ENCODE results near the gene MITF. TPM values are rescaled to one million over a fixed set of nuclear protein-coding genes. Genes with fewer than 3 reads are reported as not detected.

The MITF gene
- total and polyA plus RNA-seq, 4 donors, result 0.91 to 2.9 (median 2.3) TPM

DNA sequence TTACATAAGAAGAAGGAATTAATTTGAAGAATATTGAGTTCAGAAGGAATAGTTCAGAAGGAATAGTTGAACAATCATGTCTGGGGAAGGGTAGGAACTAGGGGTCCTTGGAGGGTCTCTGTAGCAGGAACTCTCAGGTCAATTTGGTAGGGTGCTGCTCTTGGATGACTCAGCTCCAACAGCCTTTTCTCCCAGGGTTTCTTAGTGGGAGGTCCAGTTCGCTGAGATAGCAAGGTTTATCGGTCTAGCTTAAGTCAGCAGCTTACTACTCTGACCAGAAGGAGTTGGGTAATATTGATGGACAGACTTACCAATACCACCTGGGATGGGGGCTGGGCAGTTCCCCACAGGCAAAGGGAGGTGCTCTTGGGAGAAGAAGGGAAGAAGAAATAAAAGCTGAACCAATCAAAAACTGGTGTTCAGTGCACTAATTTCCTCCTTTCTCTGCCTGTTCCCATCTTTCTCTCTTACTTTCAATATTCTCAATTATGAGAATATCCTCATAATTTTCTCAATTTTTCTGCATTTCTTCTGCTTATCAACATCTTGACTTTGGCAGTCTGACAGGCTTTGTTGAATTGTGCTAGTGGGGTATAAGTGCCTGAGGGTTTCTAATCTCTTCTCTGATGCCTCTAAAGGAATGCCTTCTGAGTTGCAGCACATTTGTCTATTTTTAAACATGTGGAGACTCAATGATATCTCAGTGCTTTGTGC lies 14.4 kb upstream of the MITF start:
- H3K9ac ChIP-seq (ENCODE audit: low read depth in 1 of 2, low read length in 2 of 2), result no peak overlapping the region
- DNase-seq (ENCODE audit: low spot score), result peak; percentile 52
- WGBS, result 74% methylated on average over 2 of the region's 2 CpGs
- H3K4me1 ChIP-seq (ENCODE audit: control insufficient read depth in 4 of 4, insufficient read depth in 4 of 4, low read length in 3 of 4), result no peaks in the 10 kb centered on the region
- peaks cover 0 to 2% (median 0%) of the 10 kb centered on the region in 4 donors for H3K27me3 ChIP-seq (ENCODE audit: control insufficient read depth in 4 of 4, insufficient read depth in 4 of 4, low read length in 3 of 4)
- no peak overlapping the region for H3K4me3 ChIP-seq (ENCODE audit: low read depth in 1 of 3, low read length in 3 of 3)
- no peaks in the 10 kb centered on the region for H3K36me3 ChIP-seq (ENCODE audit: control insufficient read depth in 4 of 4, insufficient read depth in 3 of 4, low read depth in 1 of 4, low read length in 3 of 4)
- H3K27ac ChIP-seq (ENCODE audit: low read depth in 1 of 2, low read length in 2 of 2), result no peak overlapping the region
- H3K9me3 ChIP-seq (ENCODE audit: control insufficient read depth in 4 of 4, low read length in 3 of 4), result no peaks in the 10 kb centered on the region
- no peak for TF ChIP-seq JUND (IDR thresholded peaks at IDR 0.05)

- Histone ChIP-seq H3K4me3 (ENCODE audit: low read depth in 1 of 3, low read length in 3 of 3) (no peak overlapping the region), H3K27me3 (ENCODE audit: control insufficient read depth in 4 of 4, insufficient read depth in 4 of 4, low read length in 3 of 4) (peaks cover 0 to 2% (median 0%) of the 10 kb centered on the region in 4 donors), H3K27ac (ENCODE audit: low read depth in 1 of 2, low read length in 2 of 2) (no peak overlapping the region), H3K4me1 (ENCODE audit: control insufficient read depth in 4 of 4, insufficient read depth in 4 of 4, low read length in 3 of 4) (no peaks in the 10 kb centered on the region), H3K9ac (ENCODE audit: low read depth in 1 of 2, low read length in 2 of 2) (no peak overlapping the region), H3K36me3 (ENCODE audit: control insufficient read depth in 4 of 4, insufficient read depth in 3 of 4, low read depth in 1 of 4, low read length in 3 of 4) (no peaks in the 10 kb centered on the region), H3K9me3 (ENCODE audit: control insufficient read depth in 4 of 4, low read length in 3 of 4) (no peaks in the 10 kb centered on the region)
- TF ChIP-seq EGR1 (IDR thresholded peaks at IDR 0.05; ENCODE audit: low read depth in 2 of 2) (no peak), JUND (IDR thresholded peaks at IDR 0.05) (no peak), TAF1 (conservative IDR thresholded peaks at IDR 0.05) (no peak), HNF4G (IDR thresholded peaks at IDR 0.05) (no peak), HNF4A (conservative IDR thresholded peaks at IDR 0.05) (no peak), SP1 (IDR thresholded peaks at IDR 0.05) (no peak), RXRA (IDR thresholded peaks at IDR 0.05) (no peak), YY1 (IDR thresholded peaks at IDR 0.05) (no peak), FOXA1 (IDR thresholded peaks at IDR 0.05) (no peak), GABPA (IDR thresholded peaks at IDR 0.05 in 1 of 2, conservative IDR thresholded peaks at IDR 0.05 in 1 of 2) (no peak), FOXA2 (IDR thresholded peaks at IDR 0.05) (no peak), RAD21 (IDR thresholded peaks at IDR 0.05) (no peak), NR2F2 (IDR thresholded peaks at IDR 0.05) (no peak), CTCF (IDR thresholded peaks at IDR 0.05; ENCODE audit: low read depth, low read length, missing input control) (no peak), MAX (IDR thresholded peaks at IDR 0.05) (no peak), ATF3 (IDR thresholded peaks at IDR 0.05) (no peak)
- TF ChIP-seq, protein P1, sequence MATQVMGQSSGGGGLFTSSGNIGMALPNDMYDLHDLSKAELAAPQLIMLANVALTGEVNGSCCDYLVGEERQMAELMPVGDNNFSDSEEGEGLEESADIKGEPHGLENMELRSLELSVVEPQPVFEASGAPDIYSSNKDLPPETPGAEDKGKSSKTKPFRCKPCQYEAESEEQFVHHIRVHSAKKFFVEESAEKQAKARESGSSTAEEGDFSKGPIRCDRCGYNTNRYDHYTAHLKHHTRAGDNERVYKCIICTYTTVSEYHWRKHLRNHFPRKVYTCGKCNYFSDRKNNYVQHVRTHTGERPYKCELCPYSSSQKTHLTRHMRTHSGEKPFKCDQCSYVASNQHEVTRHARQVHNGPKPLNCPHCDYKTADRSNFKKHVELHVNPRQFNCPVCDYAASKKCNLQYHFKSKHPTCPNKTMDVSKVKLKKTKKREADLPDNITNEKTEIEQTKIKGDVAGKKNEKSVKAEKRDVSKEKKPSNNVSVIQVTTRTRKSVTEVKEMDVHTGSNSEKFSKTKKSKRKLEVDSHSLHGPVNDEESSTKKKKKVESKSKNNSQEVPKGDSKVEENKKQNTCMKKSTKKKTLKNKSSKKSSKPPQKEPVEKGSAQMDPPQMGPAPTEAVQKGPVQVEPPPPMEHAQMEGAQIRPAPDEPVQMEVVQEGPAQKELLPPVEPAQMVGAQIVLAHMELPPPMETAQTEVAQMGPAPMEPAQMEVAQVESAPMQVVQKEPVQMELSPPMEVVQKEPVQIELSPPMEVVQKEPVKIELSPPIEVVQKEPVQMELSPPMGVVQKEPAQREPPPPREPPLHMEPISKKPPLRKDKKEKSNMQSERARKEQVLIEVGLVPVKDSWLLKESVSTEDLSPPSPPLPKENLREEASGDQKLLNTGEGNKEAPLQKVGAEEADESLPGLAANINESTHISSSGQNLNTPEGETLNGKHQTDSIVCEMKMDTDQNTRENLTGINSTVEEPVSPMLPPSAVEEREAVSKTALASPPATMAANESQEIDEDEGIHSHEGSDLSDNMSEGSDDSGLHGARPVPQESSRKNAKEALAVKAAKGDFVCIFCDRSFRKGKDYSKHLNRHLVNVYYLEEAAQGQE (IDR thresholded peaks at IDR 0.05), result no peak
- 67% methylated on average over 3 of the region's 3 CpGs for WGBS
- DNase-seq (ENCODE audit: low spot score), result no peak
Observed at GRCh38 chr3:69725994-69726571, 13.2 kb upstream of the MITF start.
